Mesenchymal stem cell (in vitro differentiated cells and primary cell): ENCODE measurements around the gene SMIM38.

Source experiments
- DNase-seq: peaks from one replicate; pipeline ENCODE4 v3.0.0-alpha.2; 2013
- H2AFZ ChIP-seq: one replicate; pipeline ENCODE4 v1.6.1; 2013; ENCODE audit warnings: low read depth, mild to moderate bottlenecking, control low read depth, inconsistent platforms, low read length, moderate library complexity
- H2AK5ac ChIP-seq: 2 replicates; pipeline ENCODE4 v1.6.1; 2013; ENCODE audit warnings: low read length, moderate library complexity, mild to moderate bottlenecking, inconsistent platforms; ENCODE audit not compliant: severe bottlenecking
- H2BK120ac ChIP-seq: one replicate; pipeline ENCODE4 v1.6.1; 2013; ENCODE audit warnings: low read depth, mild to moderate bottlenecking, inconsistent platforms, low read length, moderate library complexity
- H2BK12ac ChIP-seq, 2 experiments: one replicate each; pipeline ENCODE4 v1.6.1; 2013; ENCODE audit warnings: inconsistent platforms in 2 of 2, low read length in 2 of 2, mild to moderate bottlenecking in 2 of 2, moderate library complexity in 2 of 2, control low read depth in 1 of 2
- H2BK15ac ChIP-seq: one replicate; pipeline ENCODE4 v1.6.1; 2013; ENCODE audit warnings: mild to moderate bottlenecking, low read depth, inconsistent platforms; ENCODE audit not compliant: poor library complexity, severe bottlenecking
- H2BK5ac ChIP-seq: 2 replicates; pipeline ENCODE4 v1.6.1; 2013; ENCODE audit warnings: low read depth, mild to moderate bottlenecking, low read length, control low read depth, inconsistent platforms; ENCODE audit not compliant: poor library complexity, severe bottlenecking
- H3K14ac ChIP-seq, 2 experiments: one replicate each; pipeline ENCODE4 v1.6.1; 2013; ENCODE audit warnings: inconsistent platforms in 2 of 2, low read length in 2 of 2, control low read depth in 1 of 2, mild to moderate bottlenecking in 1 of 2, moderate library complexity in 1 of 2
- H3K18ac ChIP-seq, 2 experiments: one replicate each; pipeline ENCODE4 v1.6.1; 2013; ENCODE audit warnings: inconsistent platforms in 2 of 2, low read length in 2 of 2, control low read depth in 1 of 2, low read depth in 1 of 2, mild to moderate bottlenecking in 1 of 2
- H3K23ac ChIP-seq, 2 experiments: one replicate each; pipeline ENCODE4 v1.6.1; 2013; ENCODE audit warnings: inconsistent platforms in 2 of 2, low read length in 2 of 2, mild to moderate bottlenecking in 2 of 2, moderate library complexity in 2 of 2, control low read depth in 1 of 2
- H3K27ac ChIP-seq: 2 replicates; pipeline ENCODE4 v1.5.1; 2013; ENCODE audit warnings: mild to moderate bottlenecking, moderate library complexity, low read length, control low read depth, inconsistent platforms; ENCODE audit not compliant: poor library complexity, severe bottlenecking
- H3K27me3 ChIP-seq, 2 experiments: 2 replicates each; pipeline versions ENCODE4 v1.6.1 to v1.7.0; 2013; ENCODE audit warnings: low read length in 2 of 2, mild to moderate bottlenecking in 2 of 2, moderate library complexity in 2 of 2, control low read depth in 1 of 2, inconsistent platforms in 1 of 2; ENCODE audit not compliant: control insufficient read depth in 1 of 2, insufficient read depth in 1 of 2
- H3K36me3 ChIP-seq, 2 experiments: 2 replicates each; pipeline versions ENCODE4 v1.6.1 to v1.7.0; 2013; ENCODE audit warnings: low read length in 2 of 2, control low read depth in 1 of 2, inconsistent platforms in 1 of 2, low read depth in 1 of 2, mild to moderate bottlenecking in 1 of 2; ENCODE audit not compliant: insufficient read depth in 2 of 2, control insufficient read depth in 1 of 2
- H3K4ac ChIP-seq, 2 experiments: one replicate each; pipeline ENCODE4 v1.6.1; 2013; ENCODE audit warnings: inconsistent platforms in 2 of 2, low read length in 2 of 2, mild to moderate bottlenecking in 2 of 2, moderate library complexity in 2 of 2, control low read depth in 1 of 2, low read depth in 1 of 2
- H3K4me1 ChIP-seq: 2 replicates; pipeline ENCODE4 v1.6.1; 2013; ENCODE audit warnings: low read depth, low read length, control low read depth; ENCODE audit not compliant: control insufficient read depth, insufficient read depth
- H3K4me2 ChIP-seq: 2 replicates; pipeline ENCODE4 v1.6.1; 2013; ENCODE audit warnings: low read length, mild to moderate bottlenecking, inconsistent platforms; ENCODE audit not compliant: poor library complexity, severe bottlenecking
- H3K4me3 ChIP-seq, 2 experiments: 2 replicates each; pipeline versions ENCODE4 v1.5.1 to v1.7.0; 2013; ENCODE audit warnings: low read length in 2 of 2, mild to moderate bottlenecking in 2 of 2, control low read depth in 1 of 2, low read depth in 1 of 2; ENCODE audit not compliant: insufficient read depth in 1 of 2
- H3K79me1 ChIP-seq: replicated peaks from 2 replicates; pipeline ENCODE4 v1.6.1; 2013; ENCODE audit warnings: mild to moderate bottlenecking, control low read depth, low read length, inconsistent platforms; ENCODE audit not compliant: poor library complexity, severe bottlenecking
- H3K9ac ChIP-seq: 2 replicates; pipeline ENCODE4 v1.7.0; 2013; ENCODE audit warnings: mild to moderate bottlenecking, low read length, moderate library complexity
- H3K9me3 ChIP-seq: 2 replicates; pipeline ENCODE4 v1.7.0; 2013; ENCODE audit warnings: mild to moderate bottlenecking, low read length; ENCODE audit not compliant: control insufficient read depth
- H4K8ac ChIP-seq: one replicate; pipeline ENCODE4 v1.6.1; 2013; ENCODE audit warnings: inconsistent platforms, mild to moderate bottlenecking, low read length, moderate library complexity
- H4K91ac ChIP-seq: one replicate; pipeline ENCODE4 v1.6.1; 2013; ENCODE audit warnings: mild to moderate bottlenecking, low read length, inconsistent platforms
- WGBS: methylation state at CpG from one replicate; pipeline ENCODE4 v1.1.7; 2013; ENCODE audit warnings: mixed read lengths; 5-methylcytosine and 5-hydroxymethylcytosine counted together

Gene SMIM38

DNA sequence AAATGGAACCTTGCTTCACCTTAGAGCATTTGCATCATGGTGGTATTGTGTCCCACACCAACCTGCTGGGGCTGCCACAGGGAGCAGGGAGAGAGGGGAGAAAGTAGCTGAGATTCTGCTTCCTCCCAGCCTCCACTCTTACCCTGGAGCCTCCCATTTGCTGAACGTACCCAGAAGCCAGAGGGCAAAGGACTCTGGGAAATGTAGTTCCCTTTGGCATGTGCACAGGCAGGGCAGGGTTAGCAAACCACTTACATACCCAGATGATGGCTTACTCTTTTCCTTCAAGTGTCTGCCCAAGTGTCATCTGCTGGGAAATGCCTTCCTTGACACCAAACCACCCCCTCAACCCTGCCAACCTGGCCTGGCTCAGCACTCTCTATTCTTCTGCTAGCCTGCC lies 16.9 kb downstream of the SMIM38 start:
- Histone ChIP-seq H2BK15ac (no peak overlapping the region), H4K8ac (no peak overlapping the region), H3K9ac (no peak overlapping the region), H3K4me1 (no peaks in the 10 kb centered on the region), H3K27ac (no peak overlapping the region), H2BK12ac (no peak overlapping the region), H3K23ac (no peak overlapping the region), H3K14ac (no peak overlapping the region), H3K4ac (no peak overlapping the region), H2AK5ac (no peak overlapping the region), H3K4me2 (no peak overlapping the region), H3K4me3 (no peak overlapping the region), H3K36me3 (no peaks in the 10 kb centered on the region), H2BK120ac (no peak overlapping the region), H3K9me3 (peaks cover 21% of the 10 kb centered on the region), H2AFZ (no peak overlapping the region), H3K18ac (no peak overlapping the region), H2BK5ac (no peak overlapping the region), H3K79me1 (no peaks in the 10 kb centered on the region), H4K91ac (no peak overlapping the region), H3K27me3 (peaks cover 30 to 47% of the 10 kb centered on the region in 2 experiments)
- 0% methylated on average over 1 of the region's 1 CpG for WGBS
- no peak for DNase-seq

DNA sequence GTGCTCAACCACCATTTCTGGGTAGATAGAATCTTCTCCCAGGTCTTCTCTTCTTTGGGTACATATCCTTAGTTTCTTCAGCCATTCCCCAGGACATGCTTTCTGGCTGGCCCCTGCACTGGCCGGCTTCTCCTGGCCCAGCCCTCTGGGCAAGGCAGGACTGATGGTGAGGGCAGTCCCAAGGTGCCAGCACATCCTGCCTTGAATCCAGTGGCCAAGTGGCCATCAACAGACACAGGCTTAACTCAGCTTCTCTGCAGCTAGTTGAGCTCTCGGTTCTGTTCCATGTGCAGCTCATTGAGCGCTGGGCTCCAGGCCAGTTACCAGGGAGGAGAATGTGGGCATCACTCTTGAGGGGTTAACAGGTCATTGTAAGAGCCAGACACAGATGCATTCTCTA lies 17.6 kb downstream of the SMIM38 start:
- no peak overlapping the region for H3K4ac ChIP-seq
- H2AK5ac ChIP-seq = no peak overlapping the region
- H3K27ac ChIP-seq = no peak overlapping the region
- no peak overlapping the region for H4K91ac ChIP-seq
- H3K4me3 ChIP-seq = no peak overlapping the region
- H3K9ac ChIP-seq = no peak overlapping the region
- no peak overlapping the region for H2BK120ac ChIP-seq
- H3K4me1 ChIP-seq = no peaks in the 10 kb centered on the region
- H2BK12ac ChIP-seq = no peak overlapping the region
- no peak for DNase-seq
- no peak overlapping the region for H4K8ac ChIP-seq
- H2BK15ac ChIP-seq = no peak overlapping the region
- no peak overlapping the region for H3K14ac ChIP-seq
- H3K4me2 ChIP-seq = no peak overlapping the region
- H3K23ac ChIP-seq = no peak overlapping the region
- no peak overlapping the region for H3K18ac ChIP-seq
- H3K27me3 ChIP-seq = peaks cover 30 to 43% of the 10 kb centered on the region in 2 experiments
- WGBS = 92% methylated on average over 3 of the region's 3 CpGs
- H3K79me1 ChIP-seq = no peaks in the 10 kb centered on the region
- no peak overlapping the region for H2BK5ac ChIP-seq
- peaks cover 21% of the 10 kb centered on the region for H3K9me3 ChIP-seq
- H3K36me3 ChIP-seq = no peaks in the 10 kb centered on the region
- no peak overlapping the region for H2AFZ ChIP-seq

DNA sequence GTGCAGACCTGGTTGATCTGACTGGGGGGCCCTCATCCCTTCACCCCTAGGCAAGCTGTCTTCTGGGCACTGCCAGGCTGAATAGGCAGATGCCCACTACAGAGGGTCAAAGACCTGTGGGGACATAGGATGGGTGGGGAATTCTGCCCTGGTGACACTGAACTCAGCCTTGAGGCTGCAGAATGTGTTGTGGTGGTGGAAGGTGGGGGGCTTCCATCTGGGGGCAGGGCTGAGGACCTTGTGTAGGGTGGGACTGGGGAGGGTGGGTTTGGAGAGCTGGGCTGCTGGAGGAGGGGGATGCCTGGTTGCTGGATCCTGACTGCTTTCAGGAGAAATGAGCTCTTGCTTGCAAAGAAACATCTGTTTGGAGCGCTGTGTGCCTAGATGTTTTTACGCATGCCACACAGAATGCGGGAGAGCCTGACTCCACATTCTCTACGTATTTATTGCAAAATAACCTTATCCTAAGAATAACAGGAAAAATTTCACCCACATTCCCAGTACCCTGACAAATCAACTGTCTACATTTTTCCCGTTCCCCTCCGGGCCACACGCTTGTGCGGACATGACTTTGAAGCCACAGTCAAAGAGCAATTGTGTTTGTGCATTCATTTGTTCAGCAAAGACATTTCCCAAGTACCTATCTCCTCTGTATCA lies 18.3 kb downstream of the SMIM38 start:
- no peak for DNase-seq
- Histone ChIP-seq H3K27ac (no peak overlapping the region), H3K9me3 (peaks cover 21% of the 10 kb centered on the region), H2BK120ac (no peak overlapping the region), H3K4me1 (no peaks in the 10 kb centered on the region), H3K4ac (no peak overlapping the region), H2BK15ac (no peak overlapping the region), H2AK5ac (no peak overlapping the region), H3K79me1 (no peaks in the 10 kb centered on the region), H3K23ac (no peak overlapping the region), H2AFZ (no peak overlapping the region), H4K8ac (no peak overlapping the region), H3K4me2 (no peak overlapping the region), H2BK5ac (no peak overlapping the region), H3K14ac (no peak overlapping the region), H3K36me3 (no peaks in the 10 kb centered on the region), H3K4me3 (no peak overlapping the region), H4K91ac (no peak overlapping the region), H3K9ac (no peak overlapping the region), H3K27me3 (peaks cover 34 to 45% of the 10 kb centered on the region in 2 experiments), H2BK12ac (no peak overlapping the region), H3K18ac (no peak overlapping the region)
- WGBS = 95% methylated on average over 8 of the region's 8 CpGs

DNA sequence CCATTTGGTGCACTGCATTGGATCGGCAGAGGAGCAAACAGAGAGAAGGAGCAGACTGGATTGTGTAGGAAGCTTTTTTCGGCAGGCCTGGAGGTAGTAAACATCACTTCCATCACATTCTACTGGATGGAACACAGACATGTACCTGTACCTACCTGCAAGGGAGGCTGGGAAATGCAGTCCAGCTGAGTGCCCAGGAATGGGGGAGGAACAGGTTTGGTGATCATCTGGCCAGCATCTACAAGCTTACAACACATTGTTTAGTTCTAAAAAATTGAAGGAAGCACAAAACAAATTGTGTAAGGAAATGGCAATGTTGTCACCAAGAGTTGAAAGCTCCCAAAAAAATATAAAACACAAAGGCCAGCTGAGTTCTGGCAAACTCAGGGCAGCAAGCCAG lies 19.1 kb downstream of the SMIM38 start:
- Histone ChIP-seq H3K4me3 (no peak overlapping the region), H3K9me3 (peaks cover 18% of the 10 kb centered on the region), H3K4me2 (no peak overlapping the region), H2AK5ac (no peak overlapping the region), H2BK120ac (no peak overlapping the region), H3K79me1 (no peaks in the 10 kb centered on the region), H2BK12ac (no peak overlapping the region), H2AFZ (no peak overlapping the region), H4K8ac (no peak overlapping the region), H3K18ac (no peak overlapping the region), H3K9ac (no peak overlapping the region), H4K91ac (no peak overlapping the region), H3K36me3 (no peaks in the 10 kb centered on the region), H3K27me3 (peaks cover 35 to 45% of the 10 kb centered on the region in 2 experiments), H2BK15ac (no peak overlapping the region), H3K4me1 (no peaks in the 10 kb centered on the region), H3K4ac (no peak overlapping the region), H2BK5ac (no peak overlapping the region), H3K23ac (no peak overlapping the region), H3K27ac (no peak overlapping the region), H3K14ac (no peak overlapping the region)
- DNase-seq = no peak
- no CpG with 5 or more reads among the region's 2 CpGs for WGBS
